NB4 (cell line): ENCODE results near the gene MAP4K2.

ENCODE experiments used
- DNase-seq: peaks from one replicate; pipeline ENCODE4 v3.0.0; 2010; ENCODE audit warnings: low read depth
- H3K4me3 ChIP-seq: one replicate; pipeline ENCODE4 v1.5.1; 2011; ENCODE audit warnings: mild to moderate bottlenecking, low read depth, low read length, moderate library complexity
- CTCF ChIP-seq: IDR thresholded peaks from one replicate; pipeline ENCODE4 v1.5.1; 2012; ENCODE audit warnings: low read depth, low read length
- MAX ChIP-seq: IDR thresholded peaks from 2 replicates; pipeline ENCODE4 v1.6.1; 2011; ENCODE audit warnings: low read depth, low read length
- MYC ChIP-seq: IDR thresholded peaks from 2 replicates; pipeline ENCODE4 v1.6.1; 2011; ENCODE audit warnings: low read depth, low read length
- POLR2A ChIP-seq: IDR thresholded peaks from 2 replicates; pipeline ENCODE4 v1.6.1; 2011; ENCODE audit warnings: mild to moderate bottlenecking; ENCODE audit not compliant: insufficient read length; ENCODE audit errors: extremely low read depth

Gene MAP4K2

GRCh38 chr11:64755681-64756361, 47.2 kb downstream of the MAP4K2 start:
- TF ChIP-seq POLR2A: no peak
- no peak for TF ChIP-seq CTCF
- no peak for TF ChIP-seq MAX
- no peak for TF ChIP-seq MYC
- no peak overlapping the region for H3K4me3 ChIP-seq
- DNase-seq: no peak

- H3K4me3 ChIP-seq: no peak overlapping the region
- TF ChIP-seq MAX: no peak
Observed at GRCh38 chr11:64754919-64755662, 47.9 kb downstream of the MAP4K2 start.

GRCh38 chr11:64754124-64754918, 48.7 kb downstream of the MAP4K2 start:
- no peak for DNase-seq
- H3K4me3 ChIP-seq: no peak overlapping the region
- TF ChIP-seq MYC (no peak), MAX (no peak), POLR2A (no peak), CTCF (no peak)

More at GRCh38 chr11:64754919-64755662, 47.9 kb downstream of the MAP4K2 start:
- no peak for DNase-seq

- no peak for TF ChIP-seq MYC
- TF ChIP-seq MAX: no peak
- no peak for TF ChIP-seq POLR2A
- TF ChIP-seq CTCF: no peak
- no peak for DNase-seq
- H3K4me3 ChIP-seq: no peak overlapping the region
Observed at GRCh38 chr11:64753380-64754123, 49.5 kb downstream of the MAP4K2 start.

- H3K4me3 ChIP-seq: no peak overlapping the region
- no peak for DNase-seq
- TF ChIP-seq POLR2A: no peak
- no peak for TF ChIP-seq MYC
- no peak for TF ChIP-seq CTCF
- TF ChIP-seq MAX: no peak
Observed at GRCh38 chr11:64753019-64753379, 50.0 kb downstream of the MAP4K2 start.
